Upper lobe of left lung (tissue), 4 donors: ENCODE data around the gene LRP1B.

Source experiments
- EP300 ChIP-seq, 4 donors: sonication (generic); formaldehyde crosslinking; IDR thresholded peaks; one replicate each; pipeline ENCODE4 v1.5.1; 2017; ENCODE audit warnings: antibody characterized with exemption in 4 of 4, control low read depth in 2 of 4
- TF ChIP-seq, protein P1 (sequence below), 6 experiments: fragments of 450-650 bp in 4 of 6; fragments of 200-600 bp in 2 of 6; sonication (generic) in 2 of 6; IDR thresholded peaks; one replicate each; pipeline ENCODE4 v1.5.1; 2016 to 2019; ENCODE audit warnings: antibody characterized with exemption in 6 of 6

DNA sequence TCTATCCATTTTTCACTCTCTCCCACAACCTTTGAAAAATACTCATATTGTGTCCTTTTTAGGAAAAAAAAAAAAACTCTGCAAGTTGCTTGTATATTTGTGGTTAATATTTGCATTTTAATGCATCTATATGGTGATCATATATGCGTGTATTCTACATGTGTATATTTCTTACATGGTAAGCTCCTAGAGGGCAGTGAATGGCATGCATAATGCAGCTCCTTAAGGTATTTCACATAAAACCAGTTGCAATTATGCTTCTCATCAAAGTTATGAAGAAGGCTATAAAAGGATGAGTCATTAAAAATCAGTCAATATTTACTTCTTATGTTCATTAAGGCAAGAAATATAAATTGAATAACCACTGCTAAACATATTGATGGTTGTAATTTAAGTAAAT is 100.8 kb downstream of the LRP1B start:
- TF ChIP-seq, protein P1, sequence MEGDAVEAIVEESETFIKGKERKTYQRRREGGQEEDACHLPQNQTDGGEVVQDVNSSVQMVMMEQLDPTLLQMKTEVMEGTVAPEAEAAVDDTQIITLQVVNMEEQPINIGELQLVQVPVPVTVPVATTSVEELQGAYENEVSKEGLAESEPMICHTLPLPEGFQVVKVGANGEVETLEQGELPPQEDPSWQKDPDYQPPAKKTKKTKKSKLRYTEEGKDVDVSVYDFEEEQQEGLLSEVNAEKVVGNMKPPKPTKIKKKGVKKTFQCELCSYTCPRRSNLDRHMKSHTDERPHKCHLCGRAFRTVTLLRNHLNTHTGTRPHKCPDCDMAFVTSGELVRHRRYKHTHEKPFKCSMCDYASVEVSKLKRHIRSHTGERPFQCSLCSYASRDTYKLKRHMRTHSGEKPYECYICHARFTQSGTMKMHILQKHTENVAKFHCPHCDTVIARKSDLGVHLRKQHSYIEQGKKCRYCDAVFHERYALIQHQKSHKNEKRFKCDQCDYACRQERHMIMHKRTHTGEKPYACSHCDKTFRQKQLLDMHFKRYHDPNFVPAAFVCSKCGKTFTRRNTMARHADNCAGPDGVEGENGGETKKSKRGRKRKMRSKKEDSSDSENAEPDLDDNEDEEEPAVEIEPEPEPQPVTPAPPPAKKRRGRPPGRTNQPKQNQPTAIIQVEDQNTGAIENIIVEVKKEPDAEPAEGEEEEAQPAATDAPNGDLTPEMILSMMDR (IDR thresholded peaks at IDR 0.05), result no peak
- no peak for TF ChIP-seq EP300 (IDR thresholded peaks at IDR 0.05)
